Heart right ventricle (tissue), 16 donors: ENCODE data around the gene AKTIP. TPM values are rescaled to one million over a fixed set of nuclear protein-coding genes. Genes with fewer than 3 reads are reported as not detected.

Experiments used
- ATAC-seq, 8 donors: fragments of 200-7000 bp; cut with Tn5 transposase; one replicate each; pipeline ENCODE4 v1.9.1; 2020; ENCODE audit warnings: mild to moderate bottlenecking in 8 of 8, moderate library complexity in 8 of 8, moderate number of reproducible peaks in 1 of 8
- DNase-seq, 2 donors: peaks; one replicate each; pipeline ENCODE4 v3.0.0-alpha.2; 2020
- H3K27ac ChIP-seq, 10 donors: fragments of 200-600 bp; sonication (generic) in 2 of 10; one replicate each; pipeline versions ENCODE4 v1.5.0 to v1.8.0; 2020 to 2022; ENCODE audit warnings: mild to moderate bottlenecking in 3 of 10
- H3K27me3 ChIP-seq, 7 donors: fragments of 200-600 bp; one replicate each; pipeline ENCODE4 v1.8.0; 2021 to 2022; ENCODE audit warnings: mild to moderate bottlenecking in 2 of 7
- H3K36me3 ChIP-seq, 9 donors: fragments of 200-600 bp; sonication (generic) in 1 of 9; one replicate each; pipeline versions ENCODE4 v1.5.0 to v1.8.0; 2020 to 2022; ENCODE audit warnings: mild to moderate bottlenecking in 2 of 9
- H3K4me1 ChIP-seq, 9 donors: fragments of 200-600 bp; sonication (generic) in 1 of 9; one replicate each; pipeline versions ENCODE4 v1.5.0 to v1.8.0; 2020 to 2022; ENCODE audit warnings: mild to moderate bottlenecking in 4 of 9
- H3K4me3 ChIP-seq, 10 donors: fragments of 200-600 bp; sonication (generic) in 2 of 10; one replicate each; pipeline versions ENCODE4 v1.5.0 to v1.8.0; 2020 to 2022; ENCODE audit warnings: mild to moderate bottlenecking in 7 of 10, moderate library complexity in 2 of 10
- H3K9me3 ChIP-seq, 11 donors: fragments of 200-600 bp in 10 of 11; sonication (generic) in 2 of 11; one replicate each; pipeline versions ENCODE4 v1.5.0 to v1.8.0; 2013 to 2022; ENCODE audit warnings: mild to moderate bottlenecking in 2 of 11, control low read depth in 1 of 11, moderate library complexity in 1 of 11
- WGBS, 2 donors: extraction: QIAGEN DNeasy Blood & Tissue Kit; methylation state at CpG; one replicate each; pipeline ENCODE4 v1.1.7; 2013; ENCODE audit warnings: inconsistent platforms in 1 of 2; 5-methylcytosine and 5-hydroxymethylcytosine counted together
- intact Hi-C, 10 donors: fragments of 100-400 bp; cut with DNase I; formaldehyde crosslinking; loops; one replicate each; pipeline versions ENCODE4 v1.11.1 to v1.14.2; 2022
- polyA plus RNA-seq, 2 donors: library from polyadenylated mRNA; stranded (reverse); fragments of 200-250 nt; gene quantifications; one replicate each; pipeline ENCODE4 v1.2.3, GENCODE V29; 2013
- total RNA-seq, 10 donors: library from RNA; stranded (reverse); fragmentation: NEBNext Ultra II Directional in 3 of 10; extraction: Animal tissue kit (Norgen Biotek cat#: 25700) in 3 of 10; gene quantifications; one replicate each; pipeline versions ENCODE4 v1.2.1 to v1.2.4, GENCODE V29; 2021 to 2023
- TF ChIP-seq, protein P1 (sequence below), 9 donors: fragments of 200-600 bp; sonication (generic) in 2 of 9; IDR thresholded peaks; one replicate each; pipeline versions ENCODE4 v1.5.0 to v1.8.0; 2021 to 2022; ENCODE audit warnings: antibody characterized with exemption in 9 of 9, mild to moderate bottlenecking in 5 of 9, moderate library complexity in 1 of 9
- donor health status: Arrhythmogenic right ventricular cardiomyopathy.
- donor health status: ischemic (EF 13 %, LVEDD 7.1; RV severe dilation, severe dysfunction).
- donor health status: healthy with polysubstance abuse.
- donor health status: DM: no; HTN: yes; CAD: no.
- donor health status: DM: no; HTN: no; CAD: no.
- donor health status: ischemic (EF 25% LVEDD 6.9; RV normal size, moderate dysfunction).
- donor health status: ischemic (EF 25% LVEDD 5.7; RV mildly dilated, moderate dysfunction).
- donor health status: healthy.
- donor health status: DM: yes; HTN: yes; CAD: no.
- donor health status: Ischemic cardiomyopathy.
- donor health status: ischemic (EF 35%, LVEDD 5.7; RV mildly dilated, moderate dysfunction).
- donor health status: nonischemic (EF 11% LVEDD 7.7; RV severe dilation, severe dysfunction).
- donor health status: DM: yes; HTN: yes; CAD: no.
- donor health status: PGD.
- donor health status: ischemic (EF 29% LVEDD 5.4; RV normal size, mild dysfunction).
- donor health status: nonischemic (EF 23%, LVEDD 6.1; RV moderate dilation, normal function).

The AKTIP gene
- total and polyA plus RNA-seq, 12 donors: 33.4 to 105 (median 75.5) TPM

DNA sequence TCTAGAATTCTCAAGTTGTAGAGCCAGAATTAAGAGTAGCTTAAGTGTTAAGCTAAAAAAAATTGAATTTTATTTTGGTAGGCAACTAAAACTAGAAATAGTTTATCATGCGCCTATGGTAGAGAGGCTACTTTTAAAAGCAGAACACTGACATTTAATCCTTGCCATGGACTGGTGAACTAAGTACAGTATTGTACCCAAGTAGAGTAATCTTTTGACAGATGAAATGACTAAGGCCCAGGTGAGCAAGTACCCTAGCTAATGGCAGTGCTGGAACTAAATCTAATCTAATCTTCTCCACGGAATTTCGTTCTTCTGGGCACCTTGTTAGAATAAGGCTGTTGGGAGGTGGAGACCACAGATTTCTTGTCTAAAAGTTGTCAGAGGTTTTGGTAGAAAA is 56.9 kb downstream of the AKTIP start:
- H3K4me3 ChIP-seq: no peak overlapping the region
- no peak for ATAC-seq

DNA sequence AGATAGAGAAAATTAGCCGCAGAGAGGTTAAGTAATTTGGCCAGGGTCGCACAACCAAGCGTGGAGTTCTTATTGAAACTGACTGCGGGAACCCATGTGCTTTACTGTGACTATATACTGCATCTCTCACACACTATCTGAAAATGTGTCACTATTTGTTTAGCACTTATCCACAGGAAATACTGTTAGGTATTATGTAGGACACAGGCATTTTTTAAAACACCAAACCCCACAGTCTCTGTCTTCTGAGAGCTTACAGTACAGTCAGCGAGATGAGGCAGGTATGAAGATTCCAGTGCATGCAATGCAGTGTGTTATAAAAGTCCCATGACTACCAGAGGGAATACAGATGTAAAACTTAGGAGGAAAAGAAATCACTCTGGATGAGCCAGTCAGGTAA is 57.5 kb downstream of the AKTIP start:
- no peak for ATAC-seq
- DNase-seq: no peak
- no peak overlapping the region for H3K4me3 ChIP-seq
- H3K27ac ChIP-seq: no peak overlapping the region
- no peaks in the 10 kb centered on the region for H3K9me3 ChIP-seq
- peaks cover 0 to 100% (median 22%) of the 10 kb centered on the region in 9 donors for H3K36me3 ChIP-seq
- no peaks in the 10 kb centered on the region for H3K4me1 ChIP-seq
- intact Hi-C loops: loop anchor here in 2 of 10 donors (10.0 kb wide), 2 partner anchors 49 to 121 kb away; no protein-coding TSS in a partner anchor
- TF ChIP-seq, protein P1, sequence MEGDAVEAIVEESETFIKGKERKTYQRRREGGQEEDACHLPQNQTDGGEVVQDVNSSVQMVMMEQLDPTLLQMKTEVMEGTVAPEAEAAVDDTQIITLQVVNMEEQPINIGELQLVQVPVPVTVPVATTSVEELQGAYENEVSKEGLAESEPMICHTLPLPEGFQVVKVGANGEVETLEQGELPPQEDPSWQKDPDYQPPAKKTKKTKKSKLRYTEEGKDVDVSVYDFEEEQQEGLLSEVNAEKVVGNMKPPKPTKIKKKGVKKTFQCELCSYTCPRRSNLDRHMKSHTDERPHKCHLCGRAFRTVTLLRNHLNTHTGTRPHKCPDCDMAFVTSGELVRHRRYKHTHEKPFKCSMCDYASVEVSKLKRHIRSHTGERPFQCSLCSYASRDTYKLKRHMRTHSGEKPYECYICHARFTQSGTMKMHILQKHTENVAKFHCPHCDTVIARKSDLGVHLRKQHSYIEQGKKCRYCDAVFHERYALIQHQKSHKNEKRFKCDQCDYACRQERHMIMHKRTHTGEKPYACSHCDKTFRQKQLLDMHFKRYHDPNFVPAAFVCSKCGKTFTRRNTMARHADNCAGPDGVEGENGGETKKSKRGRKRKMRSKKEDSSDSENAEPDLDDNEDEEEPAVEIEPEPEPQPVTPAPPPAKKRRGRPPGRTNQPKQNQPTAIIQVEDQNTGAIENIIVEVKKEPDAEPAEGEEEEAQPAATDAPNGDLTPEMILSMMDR (IDR thresholded peaks at IDR 0.05): no peak
- H3K27me3 ChIP-seq: no peaks in the 10 kb centered on the region
- 97 to 98% methylated on average over 5 of the region's 5 CpGs for WGBS, 2 donors

More for the DNA sequence above, 56.9 kb downstream of the AKTIP start:
- no peaks in the 10 kb centered on the region for H3K27me3 ChIP-seq
- no peaks in the 10 kb centered on the region for H3K4me1 ChIP-seq
- no peak for DNase-seq
- WGBS, 2 donors: 73 to 90% methylated on average over 3 of the region's 3 CpGs
- intact Hi-C loops: loop anchor here in 2 of 10 donors (10.0 kb wide), 2 partner anchors 49 to 121 kb away; no protein-coding TSS in a partner anchor
- H3K27ac ChIP-seq: no peak overlapping the region
- peaks cover 0 to 100% (median 22%) of the 10 kb centered on the region in 9 donors for H3K36me3 ChIP-seq
- no peaks in the 10 kb centered on the region for H3K9me3 ChIP-seq
- TF ChIP-seq, protein P1 (IDR thresholded peaks at IDR 0.05): no peak

Other genes with a start within 250 kb of the AKTIP start
- 10 to 100 TPM; 33.1 to 48.5 (median 35.1) TPM for gene RBL2, start 68.7 kb downstream of the AKTIP start, total RNA-seq
- 10 to 100 TPM; 18.7 to 25.0 TPM for gene RBL2, start 68.7 kb downstream of the AKTIP start, polyA plus RNA-seq
- gene RPGRIP1L, start 200.7 kb upstream of the AKTIP start, total RNA-seq: 1 to 10 TPM; 1.6 to 3.7 (median 2.4) TPM
- 1 to 10 TPM in 1 of 2 donors, under 1 TPM in 1; 0.96 to 1.2 TPM for gene RPGRIP1L, start 200.7 kb upstream of the AKTIP start, polyA plus RNA-seq
- gene FTO, start 200.9 kb upstream of the AKTIP start, total RNA-seq: 100 to 1,000 TPM in 2 of 10 donors, 10 to 100 TPM in 8; 77.7 to 103 (median 90.7) TPM
- gene FTO, start 200.9 kb upstream of the AKTIP start, polyA plus RNA-seq: 10 to 100 TPM in 1 of 2 donors, 1 to 10 TPM in 1; 8.5 to 21.3 TPM